G401.6 (cell line): Measurements from ENCODE around the gene SEC31B.

ENCODE experiments used
- FAIRE-seq: peaks from 2 replicates; lab custom pipeline; 2012; peaks lifted over from hg19 to GRCh38; lab: Jason Lieb, UNC

The SEC31B gene, protein sequence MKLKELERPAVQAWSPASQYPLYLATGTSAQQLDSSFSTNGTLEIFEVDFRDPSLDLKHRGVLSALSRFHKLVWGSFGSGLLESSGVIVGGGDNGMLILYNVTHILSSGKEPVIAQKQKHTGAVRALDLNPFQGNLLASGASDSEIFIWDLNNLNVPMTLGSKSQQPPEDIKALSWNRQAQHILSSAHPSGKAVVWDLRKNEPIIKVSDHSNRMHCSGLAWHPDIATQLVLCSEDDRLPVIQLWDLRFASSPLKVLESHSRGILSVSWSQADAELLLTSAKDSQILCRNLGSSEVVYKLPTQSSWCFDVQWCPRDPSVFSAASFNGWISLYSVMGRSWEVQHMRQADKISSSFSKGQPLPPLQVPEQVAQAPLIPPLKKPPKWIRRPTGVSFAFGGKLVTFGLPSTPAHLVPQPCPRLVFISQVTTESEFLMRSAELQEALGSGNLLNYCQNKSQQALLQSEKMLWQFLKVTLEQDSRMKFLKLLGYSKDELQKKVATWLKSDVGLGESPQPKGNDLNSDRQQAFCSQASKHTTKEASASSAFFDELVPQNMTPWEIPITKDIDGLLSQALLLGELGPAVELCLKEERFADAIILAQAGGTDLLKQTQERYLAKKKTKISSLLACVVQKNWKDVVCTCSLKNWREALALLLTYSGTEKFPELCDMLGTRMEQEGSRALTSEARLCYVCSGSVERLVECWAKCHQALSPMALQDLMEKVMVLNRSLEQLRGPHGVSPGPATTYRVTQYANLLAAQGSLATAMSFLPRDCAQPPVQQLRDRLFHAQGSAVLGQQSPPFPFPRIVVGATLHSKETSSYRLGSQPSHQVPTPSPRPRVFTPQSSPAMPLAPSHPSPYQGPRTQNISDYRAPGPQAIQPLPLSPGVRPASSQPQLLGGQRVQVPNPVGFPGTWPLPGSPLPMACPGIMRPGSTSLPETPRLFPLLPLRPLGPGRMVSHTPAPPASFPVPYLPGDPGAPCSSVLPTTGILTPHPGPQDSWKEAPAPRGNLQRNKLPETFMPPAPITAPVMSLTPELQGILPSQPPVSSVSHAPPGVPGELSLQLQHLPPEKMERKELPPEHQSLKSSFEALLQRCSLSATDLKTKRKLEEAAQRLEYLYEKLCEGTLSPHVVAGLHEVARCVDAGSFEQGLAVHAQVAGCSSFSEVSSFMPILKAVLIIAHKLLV

GRCh38 chr10:100519311-100520051 is at the start of gene SEC31B:
Gene SEC31B (minus strand): TSS chr10:100519861. CDS start chr10:100516952, 2,909 bp downstream.
- no peak for FAIRE-seq

- no peak for FAIRE-seq
Observed at GRCh38 chr10:100568912-100569311, 49.3 kb upstream of the SEC31B start.

GRCh38 chr10:100567826-100568225 is 48.2 kb upstream of the SEC31B start:
- no peak for FAIRE-seq

GRCh38 chr10:100567249-100567648 is 47.6 kb upstream of the SEC31B start:
- FAIRE-seq = no peak

DNA sequence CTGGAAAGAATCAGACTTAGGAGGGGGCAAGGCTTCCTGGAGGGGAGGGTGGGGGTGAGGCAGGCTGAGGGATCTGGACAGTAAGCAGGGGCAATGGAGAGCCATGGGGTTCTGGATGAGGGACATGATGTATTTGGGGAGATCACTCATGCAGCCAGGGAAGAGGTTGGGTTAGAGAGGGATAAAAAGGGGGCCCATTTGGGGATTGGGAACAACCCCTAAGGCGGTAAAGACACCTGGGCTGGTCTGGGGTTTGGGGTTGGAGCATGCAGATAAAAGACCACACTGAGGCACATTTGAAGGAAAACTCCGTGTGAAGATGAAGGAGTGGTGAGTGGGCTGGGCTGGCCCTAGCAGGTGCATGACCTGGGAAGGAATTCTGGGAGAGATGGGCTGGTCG is 46.9 kb upstream of the SEC31B start:
- no peak for FAIRE-seq

- FAIRE-seq = no peak
Observed at GRCh38 chr10:100565206-100565985, 45.7 kb upstream of the SEC31B start.

GRCh38 chr10:100562008-100562672 is 42.5 kb upstream of the SEC31B start:
- FAIRE-seq = no peak

GRCh38 chr10:100561005-100561404 is 41.3 kb upstream of the SEC31B start:
- no peak for FAIRE-seq

DNA sequence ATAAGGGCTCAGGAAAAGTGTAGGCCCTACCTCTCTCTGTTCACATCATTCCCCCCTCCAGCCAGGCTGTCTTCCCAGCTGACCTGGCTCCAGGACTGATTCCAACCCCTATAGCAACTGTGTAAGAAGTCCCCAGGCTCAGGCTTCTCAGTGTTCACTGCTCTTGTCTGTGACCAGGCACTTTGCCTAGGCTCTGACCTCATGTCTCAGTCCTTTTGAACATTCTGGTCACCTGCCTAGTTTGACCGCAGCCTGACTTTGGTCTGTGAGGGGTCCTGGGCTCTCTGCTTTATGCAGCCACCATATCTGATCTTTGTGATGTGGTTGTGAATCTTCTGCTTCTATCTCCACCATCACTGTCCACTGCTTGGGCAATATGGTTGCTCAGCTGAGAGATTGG is 40.6 kb upstream of the SEC31B start:
- no peak for FAIRE-seq

GRCh38 chr10:100554902-100555301 is 35.2 kb upstream of the SEC31B start:
- FAIRE-seq = no peak

DNA sequence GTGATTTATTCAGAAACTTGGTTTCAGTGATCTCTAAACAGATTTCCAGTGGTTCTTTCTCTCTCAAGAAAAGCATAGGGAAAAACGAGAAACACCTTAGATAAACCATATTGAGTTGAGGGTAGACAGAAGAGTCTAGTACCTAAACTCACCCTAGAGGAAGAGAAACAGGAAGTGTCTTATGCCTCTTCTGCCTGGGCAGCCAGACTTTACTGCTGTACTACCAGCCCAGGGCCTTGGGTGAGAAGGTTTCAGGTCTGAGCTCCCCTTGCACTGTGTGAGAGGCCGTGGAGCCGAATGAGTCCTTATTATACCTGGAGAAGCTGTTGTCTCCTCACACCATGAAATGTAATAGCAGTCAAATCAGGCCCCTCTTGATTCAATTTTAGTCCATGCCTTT is 34.3 kb upstream of the SEC31B start:
- FAIRE-seq = no peak

- no peak for FAIRE-seq
Observed at GRCh38 chr10:100551738-100552137, 32.1 kb upstream of the SEC31B start.

GRCh38 chr10:100551196-100551595 is 31.5 kb upstream of the SEC31B start:
- no peak for FAIRE-seq

DNA sequence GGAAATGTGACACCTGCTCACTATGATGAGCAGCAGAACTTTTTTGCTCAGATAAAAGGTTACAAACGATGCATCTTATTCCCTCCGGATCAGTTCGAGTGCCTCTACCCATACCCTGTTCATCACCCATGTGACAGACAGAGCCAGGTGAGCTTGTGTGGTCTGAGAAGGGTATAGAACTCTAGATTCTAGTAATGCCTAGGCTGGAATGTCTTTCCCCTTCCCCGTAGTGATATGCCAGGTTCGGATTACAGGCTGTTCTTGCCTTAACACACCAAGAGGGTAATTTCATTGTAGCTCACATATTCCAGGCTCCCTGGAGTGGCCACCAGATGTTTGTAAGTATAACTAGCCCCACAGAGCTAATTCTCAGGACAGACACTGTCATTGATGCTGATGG is 25.3 kb upstream of the SEC31B start:
- no peak for FAIRE-seq

DNA sequence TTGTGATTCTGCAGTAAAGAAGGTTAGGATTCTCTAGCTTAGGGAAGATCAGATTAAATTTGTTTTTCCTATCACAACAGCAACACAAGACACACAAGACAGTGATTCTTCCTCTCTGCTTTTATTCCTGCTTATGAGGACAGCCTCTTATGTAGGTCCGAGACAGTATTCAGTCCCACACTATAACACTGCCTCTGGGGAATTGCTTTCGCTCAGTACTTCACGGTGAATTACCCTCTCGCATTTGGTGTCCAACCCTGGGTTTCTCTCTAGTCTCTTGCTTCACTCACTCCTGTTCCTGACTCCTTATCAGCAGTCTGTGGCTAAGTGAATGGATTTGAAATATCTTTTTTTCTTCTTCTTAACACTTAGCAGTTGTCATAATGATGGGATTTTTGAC is 17.8 kb upstream of the SEC31B start:
- no peak for FAIRE-seq

GRCh38 chr10:100535715-100536353 is 16.2 kb upstream of the SEC31B start, which contains the start of gene HIF1AN:
Gene HIF1AN (plus strand): TSS chr10:100535943. CDS start chr10:100535959, 16 bp downstream.
- FAIRE-seq = peak; percentile 97

GRCh38 chr10:100535338-100535714 is 15.7 kb upstream of the SEC31B start:
- no peak for FAIRE-seq

DNA sequence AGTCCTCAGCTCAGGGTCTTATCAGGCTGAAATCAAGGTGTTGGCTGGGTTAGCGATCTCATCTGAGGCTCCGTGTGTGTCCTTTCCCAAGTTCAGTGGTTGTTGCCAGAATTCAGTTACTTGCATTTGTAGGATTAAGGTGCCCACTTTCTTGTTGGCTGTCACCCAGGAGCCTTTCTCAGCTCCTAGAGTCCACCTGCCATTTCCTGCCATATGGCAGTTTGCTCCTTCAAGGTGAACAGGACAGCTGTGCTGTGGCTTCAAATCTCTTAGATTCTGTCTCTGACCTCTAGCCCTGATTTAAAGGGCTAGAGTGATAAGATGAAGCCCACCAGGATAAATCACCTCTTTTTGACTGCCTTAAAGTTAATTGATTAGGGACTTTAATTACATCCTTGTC is 15.1 kb upstream of the SEC31B start:
- no peak for FAIRE-seq

DNA sequence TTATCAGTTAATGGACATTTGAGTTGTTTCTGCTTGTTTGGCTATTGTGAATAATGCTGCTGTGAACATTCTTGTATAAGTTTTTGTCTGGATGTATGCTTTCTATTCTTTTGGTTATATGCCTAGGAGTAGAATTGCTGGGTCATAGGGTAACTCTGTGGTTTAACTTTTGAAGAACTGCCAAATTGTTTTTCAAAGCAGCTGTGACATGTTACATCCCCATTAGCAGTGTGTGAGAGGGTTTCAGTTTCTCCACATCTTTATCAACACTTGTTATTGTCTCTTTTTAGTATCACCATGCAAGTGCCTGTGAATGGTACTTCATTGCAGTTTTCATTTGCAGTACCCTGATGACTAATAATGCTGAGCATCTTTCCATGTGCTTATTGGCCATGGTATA is 12.1 kb upstream of the SEC31B start:
- no peak for FAIRE-seq
